B cell (primary cell): ENCODE data around the gene PPP2R2B. TPM values are rescaled to one million over a fixed set of nuclear protein-coding genes. Genes with fewer than 3 reads are reported as not detected.

Experiments used
- ATAC-seq: fragments of 200-7000 bp; cut with Tn5 transposase; one replicate; pipeline ENCODE4 v1.10.0; 2021; ENCODE audit warnings: low read depth, mild to moderate bottlenecking, moderate number of reproducible peaks, moderate library complexity
- CTCF ChIA-PET: fragments of 350-600 bp; sonication (Branson Sonifier 250); formaldehyde crosslinking; loops from one replicate; lab custom pipeline; 2021; ENCODE audit warnings: antibody characterized with exemption, inconsistent platforms; lab: Charles Lee
- POLR2A ChIA-PET: fragments of 350-600 bp; sonication (Branson Sonifier 250); formaldehyde crosslinking; loops from one replicate; lab custom pipeline; 2021; ENCODE audit warnings: antibody characterized with exemption; lab: Charles Lee
- DNase-seq: peaks from one replicate; pipeline ENCODE4 v3.0.0; 2013
- H2AFZ ChIP-seq: 2 replicates; pipeline ENCODE4 v1.6.1; 2012; ENCODE audit warnings: mild to moderate bottlenecking, low read depth, low read length; ENCODE audit not compliant: insufficient read depth, poor library complexity, severe bottlenecking
- H3K27ac ChIP-seq, 2 donors: 1 replicate in 1 of 2; 2 replicates in 1 of 2; pipeline ENCODE4 v1.5.1; 2012 to 2013; ENCODE audit warnings: low read length in 2 of 2, mild to moderate bottlenecking in 2 of 2, moderate library complexity in 1 of 2
- H3K27me3 ChIP-seq, 4 experiments: fragments of 200-600 bp in 1 of 4; sonication (generic) in 1 of 4; replicated peaks in 1 of 4; 1 replicate in 2 of 4; 2 replicates in 2 of 4; pipeline versions ENCODE4 v1.6.1 to v1.7.0; 2013 to 2016; ENCODE audit warnings: low read length in 3 of 4, mild to moderate bottlenecking in 2 of 4, mixed read lengths in 1 of 4, moderate library complexity in 1 of 4; ENCODE audit not compliant: insufficient read depth in 4 of 4, control insufficient read depth in 3 of 4; ENCODE audit errors: control extremely low read depth in 1 of 4
- H3K36me3 ChIP-seq, 2 experiments: replicated peaks in 1 of 2; 1 replicate in 1 of 2; 2 replicates in 1 of 2; pipeline versions ENCODE4 v1.6.1 to v1.7.1; 2013; ENCODE audit warnings: low read length in 1 of 2; ENCODE audit not compliant: insufficient read depth in 2 of 2, control insufficient read depth in 1 of 2; ENCODE audit errors: control extremely low read depth in 1 of 2, extremely low read depth in 1 of 2
- H3K4me1 ChIP-seq, 2 donors: fragments of 200-600 bp in 1 of 2; sonication (generic) in 1 of 2; 1 replicate in 1 of 2; 2 replicates in 1 of 2; pipeline versions ENCODE4 v1.5.1 to v1.6.1; 2013 to 2017; ENCODE audit warnings: low read length in 2 of 2; ENCODE audit not compliant: control insufficient read depth in 2 of 2, insufficient read depth in 2 of 2
- H3K4me2 ChIP-seq: replicated peaks from 2 replicates; pipeline ENCODE3; 2012; ENCODE audit warnings: mild to moderate bottlenecking, low read depth, low read length; ENCODE audit not compliant: poor library complexity, severe bottlenecking
- H3K4me3 ChIP-seq, 5 experiments: fragments of 200-600 bp in 1 of 5; sonication (generic) in 1 of 5; 1 replicate in 3 of 5; 2 replicates in 2 of 5; pipeline versions ENCODE4 v1.5.1 to v1.7.0; 2011 to 2016; ENCODE audit warnings: low read length in 4 of 5, mild to moderate bottlenecking in 4 of 5, low read depth in 2 of 5, control low read depth in 1 of 5, moderate library complexity in 1 of 5; ENCODE audit not compliant: insufficient read depth in 1 of 5; ENCODE audit errors: control extremely low read depth in 1 of 5, extremely low read depth in 1 of 5
- H3K79me2 ChIP-seq: fragments of 200-600 bp; sonication (generic); one replicate; pipeline ENCODE4 v1.6.0; 2016; ENCODE audit warnings: low read length; ENCODE audit not compliant: control insufficient read depth, insufficient read depth
- H3K9ac ChIP-seq: fragments of 200-600 bp; sonication (generic); 2 replicates; pipeline ENCODE4 v1.6.1; 2017; ENCODE audit warnings: mild to moderate bottlenecking, low read length, moderate library complexity
- H3K9me3 ChIP-seq, 3 donors: one replicate each; pipeline versions ENCODE4 v1.6.1 to v1.7.1; 2013; ENCODE audit warnings: low read length in 2 of 3; ENCODE audit not compliant: control insufficient read depth in 2 of 3, insufficient read depth in 1 of 3; ENCODE audit errors: control extremely low read depth in 1 of 3
- H4K20me1 ChIP-seq: 2 replicates; pipeline ENCODE4 v1.6.0; 2012; ENCODE audit warnings: mild to moderate bottlenecking, low read length; ENCODE audit not compliant: insufficient read depth, control insufficient read depth, poor library complexity, severe bottlenecking
- H3K27ac Mint-ChIP-seq: one replicate; pipeline ENCODE4 v1.8.0; 2021; ENCODE audit warnings: mixed read lengths
- H3K27me3 Mint-ChIP-seq: one replicate; pipeline ENCODE4 v1.8.0; 2021; ENCODE audit warnings: mixed read lengths
- H3K4me1 Mint-ChIP-seq: one replicate; pipeline ENCODE4 v1.8.0; 2021; ENCODE audit warnings: mixed read lengths
- H3K4me3 Mint-ChIP-seq: one replicate; pipeline ENCODE4 v1.8.0; 2021; ENCODE audit warnings: mixed read lengths
- H3K9me3 Mint-ChIP-seq: one replicate; pipeline ENCODE4 v1.8.0; 2022; ENCODE audit warnings: mixed read lengths; ENCODE audit not compliant: insufficient read depth
- EZH2 ChIP-seq: IDR thresholded peaks from 2 replicates; pipeline ENCODE4 v1.6.1; 2012; ENCODE audit warnings: borderline replicate concordance, low read depth, mild to moderate bottlenecking, moderate library complexity, low read length; ENCODE audit not compliant: insufficient read depth, poor library complexity, severe bottlenecking
- WGBS: methylation state at CpG from one replicate; pipeline ENCODE4 v1.1.5; 2013; ENCODE audit warnings: missing lambda C conversion rate; ENCODE audit not compliant: insufficient coverage; 5-methylcytosine and 5-hydroxymethylcytosine counted together
- intact Hi-C: fragments of 100-400 bp; cut with micrococcal nuclease; formaldehyde crosslinking; loops from one replicate; pipeline ENCODE4 v1.10.0; 2022
- polyA plus RNA-seq: library from polyadenylated mRNA; depleted of rRNA; stranded (reverse); fragments of >200 nt; gene quantifications from 2 replicates; pipeline ENCODE4 v1.2.3, GENCODE V29; 2012
- total RNA-seq, 2 donors: library from RNA; stranded (reverse); fragments of 120-200 nt in 1 of 2; gene quantifications; 1 replicate in 1 of 2; 2 replicates in 1 of 2; pipeline versions ENCODE4 v1.2.3 to v1.2.4, GENCODE V29; 2013 to 2022
- TF ChIP-seq, protein P1 (sequence below): fragments of 200-600 bp; IDR thresholded peaks from one replicate; pipeline ENCODE4 v1.8.0; 2022; ENCODE audit warnings: antibody characterized with exemption, mild to moderate bottlenecking

The PPP2R2B gene
- total and polyA plus RNA-seq, 2 donors (not counting 1 experiment from before 2014, with no cell fraction given) = 0.03 TPM; not detected in 1

DNA sequence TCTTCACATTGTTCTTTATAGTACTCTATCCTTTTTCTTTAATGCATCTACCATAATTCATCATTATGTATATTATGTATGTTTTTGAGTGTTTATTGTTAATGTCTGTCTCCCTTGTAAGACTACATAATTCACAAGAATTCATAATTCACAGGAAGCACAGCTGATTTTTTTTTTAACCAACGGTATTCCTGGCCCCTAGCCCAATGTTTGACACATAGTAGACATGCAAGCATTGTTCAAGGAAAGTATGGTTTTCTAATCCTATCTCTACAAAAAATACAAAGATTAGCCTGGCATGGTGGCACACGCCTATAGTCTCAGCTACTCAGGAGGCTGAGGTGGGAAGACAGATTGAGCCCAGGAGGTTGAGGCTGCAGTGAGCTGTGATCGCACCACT is 160.6 kb downstream of the PPP2R2B start:
- H3K27me3 Mint-ChIP-seq = peaks cover 4% of the 10 kb centered on the region
- DNase-seq (no peak), ATAC-seq (no peak)
- H3K4me3 ChIP-seq = no peak overlapping the region
- ChIA-PET POLR2A (no interaction called here), CTCF (no interaction called here)
- H3K27ac ChIP-seq = no peak overlapping the region
- no peaks in the 10 kb centered on the region for H3K9me3 Mint-ChIP-seq
- no peaks in the 10 kb centered on the region for H4K20me1 ChIP-seq
- no peak for TF ChIP-seq EZH2
- TF ChIP-seq, protein P1, sequence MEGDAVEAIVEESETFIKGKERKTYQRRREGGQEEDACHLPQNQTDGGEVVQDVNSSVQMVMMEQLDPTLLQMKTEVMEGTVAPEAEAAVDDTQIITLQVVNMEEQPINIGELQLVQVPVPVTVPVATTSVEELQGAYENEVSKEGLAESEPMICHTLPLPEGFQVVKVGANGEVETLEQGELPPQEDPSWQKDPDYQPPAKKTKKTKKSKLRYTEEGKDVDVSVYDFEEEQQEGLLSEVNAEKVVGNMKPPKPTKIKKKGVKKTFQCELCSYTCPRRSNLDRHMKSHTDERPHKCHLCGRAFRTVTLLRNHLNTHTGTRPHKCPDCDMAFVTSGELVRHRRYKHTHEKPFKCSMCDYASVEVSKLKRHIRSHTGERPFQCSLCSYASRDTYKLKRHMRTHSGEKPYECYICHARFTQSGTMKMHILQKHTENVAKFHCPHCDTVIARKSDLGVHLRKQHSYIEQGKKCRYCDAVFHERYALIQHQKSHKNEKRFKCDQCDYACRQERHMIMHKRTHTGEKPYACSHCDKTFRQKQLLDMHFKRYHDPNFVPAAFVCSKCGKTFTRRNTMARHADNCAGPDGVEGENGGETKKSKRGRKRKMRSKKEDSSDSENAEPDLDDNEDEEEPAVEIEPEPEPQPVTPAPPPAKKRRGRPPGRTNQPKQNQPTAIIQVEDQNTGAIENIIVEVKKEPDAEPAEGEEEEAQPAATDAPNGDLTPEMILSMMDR = no peak
- H3K27ac Mint-ChIP-seq = no peak overlapping the region
- no peaks in the 10 kb centered on the region for H3K36me3 ChIP-seq
- no peak overlapping the region for H3K4me2 ChIP-seq
- WGBS = no CpG with 5 or more reads among the region's 3 CpGs
- no peaks in the 10 kb centered on the region for H3K79me2 ChIP-seq
- H3K4me3 Mint-ChIP-seq = no peak overlapping the region
- H3K4me1 Mint-ChIP-seq = no peaks in the 10 kb centered on the region
- H2AFZ ChIP-seq = no peak overlapping the region
- H3K4me1 ChIP-seq = no peaks in the 10 kb centered on the region
- H3K27me3 ChIP-seq = no peaks in the 10 kb centered on the region
- H3K9me3 ChIP-seq = no peaks in the 10 kb centered on the region
- intact Hi-C loops = no loop called here
- no peak overlapping the region for H3K9ac ChIP-seq

DNA sequence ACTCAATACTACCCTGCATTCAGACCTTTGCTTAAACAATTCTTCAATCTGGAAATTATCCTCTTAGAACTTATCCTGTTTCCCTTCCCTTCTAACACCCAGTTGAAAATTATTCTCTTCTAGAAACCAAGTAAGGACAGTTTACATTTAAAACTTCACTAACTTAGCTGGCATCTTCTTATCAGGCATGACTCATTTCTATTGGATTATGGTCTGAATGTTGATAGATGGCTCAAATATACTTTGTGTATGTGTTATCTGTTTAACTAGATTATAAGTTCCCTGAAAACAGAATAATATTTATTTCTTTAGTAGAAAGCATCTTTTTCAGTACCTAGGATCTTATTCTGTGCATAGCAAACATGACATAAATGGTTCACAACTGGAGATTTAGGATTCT is 161.9 kb downstream of the PPP2R2B start:
- no peaks in the 10 kb centered on the region for H3K27me3 ChIP-seq
- no peak overlapping the region for H3K9ac ChIP-seq
- H3K36me3 ChIP-seq = no peaks in the 10 kb centered on the region
- intact Hi-C loops = no loop called here
- POLR2A ChIA-PET = no interaction called here
- H4K20me1 ChIP-seq = no peaks in the 10 kb centered on the region
- no peak overlapping the region for H3K27ac ChIP-seq
- TF ChIP-seq EZH2 = no peak
- TF ChIP-seq, protein P1 = no peak
- no peak overlapping the region for H3K4me3 ChIP-seq
- ATAC-seq (no peak), DNase-seq (no peak)
- H3K79me2 ChIP-seq = no peaks in the 10 kb centered on the region
- no peak overlapping the region for H3K4me3 Mint-ChIP-seq
- no peak overlapping the region for H3K4me2 ChIP-seq
- H3K9me3 Mint-ChIP-seq = no peaks in the 10 kb centered on the region
- no peak overlapping the region for H3K27ac Mint-ChIP-seq
- no peaks in the 10 kb centered on the region for H3K9me3 ChIP-seq
- no peaks in the 10 kb centered on the region for H3K4me1 Mint-ChIP-seq
- CTCF ChIA-PET = no interaction called here
- peaks cover 4% of the 10 kb centered on the region for H3K27me3 Mint-ChIP-seq
- H2AFZ ChIP-seq = no peak overlapping the region
- H3K4me1 ChIP-seq = no peaks in the 10 kb centered on the region
